GM21390 (cell line): ENCODE results near the gene CNTRL.
"Not testable (repeated sequence)": the region's sequence is repeated elsewhere in the genome, so short reads cannot be mapped to it uniquely, and the experiment has no call there.

Experiments
- ATAC-seq: cut with Tn5 transposase; IDR thresholded peaks from one replicate; pipeline ENCODE4 v1.9.1; 2021; ENCODE audit not compliant: unreplicated experiment

Gene CNTRL

DNA sequence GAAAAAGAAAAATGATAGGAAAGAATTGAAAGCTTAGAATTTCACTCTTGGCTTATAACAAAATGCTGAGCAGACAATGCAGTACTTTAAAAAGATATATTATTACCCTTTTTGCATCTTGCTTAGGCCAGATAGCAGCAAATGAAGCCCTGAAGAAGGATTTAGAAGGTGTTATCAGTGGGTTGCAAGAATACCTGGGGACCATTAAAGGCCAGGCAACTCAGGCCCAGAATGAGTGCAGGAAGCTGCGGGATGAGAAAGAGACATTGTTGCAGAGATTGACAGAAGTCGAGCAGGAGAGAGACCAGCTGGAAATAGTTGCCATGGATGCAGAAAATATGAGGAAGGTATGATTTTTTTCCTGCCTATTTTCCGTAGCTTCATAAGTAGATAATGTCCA lies 50.8 kb downstream of the CNTRL start:
- ATAC-seq = no peak

DNA sequence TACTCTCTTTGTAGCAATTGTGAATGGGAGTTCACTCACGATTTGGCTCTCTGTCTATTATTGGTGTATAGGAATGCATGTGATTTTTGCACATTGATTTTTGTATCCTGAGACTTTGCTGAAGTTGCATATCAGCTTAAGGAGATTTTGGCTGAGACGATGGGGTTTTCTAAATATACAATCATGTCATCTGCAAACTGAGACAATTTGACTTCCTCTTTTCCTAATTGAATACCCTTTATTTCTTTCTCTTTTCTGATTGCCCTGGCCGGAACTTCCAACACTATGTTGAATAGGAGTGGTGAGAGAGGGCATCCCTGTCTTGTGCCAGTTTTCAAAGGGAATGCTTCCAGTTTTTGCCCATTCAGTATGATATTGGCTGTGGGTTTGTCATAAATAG lies 54.6 kb downstream of the CNTRL start:
- ATAC-seq = not testable (repeated sequence)

DNA sequence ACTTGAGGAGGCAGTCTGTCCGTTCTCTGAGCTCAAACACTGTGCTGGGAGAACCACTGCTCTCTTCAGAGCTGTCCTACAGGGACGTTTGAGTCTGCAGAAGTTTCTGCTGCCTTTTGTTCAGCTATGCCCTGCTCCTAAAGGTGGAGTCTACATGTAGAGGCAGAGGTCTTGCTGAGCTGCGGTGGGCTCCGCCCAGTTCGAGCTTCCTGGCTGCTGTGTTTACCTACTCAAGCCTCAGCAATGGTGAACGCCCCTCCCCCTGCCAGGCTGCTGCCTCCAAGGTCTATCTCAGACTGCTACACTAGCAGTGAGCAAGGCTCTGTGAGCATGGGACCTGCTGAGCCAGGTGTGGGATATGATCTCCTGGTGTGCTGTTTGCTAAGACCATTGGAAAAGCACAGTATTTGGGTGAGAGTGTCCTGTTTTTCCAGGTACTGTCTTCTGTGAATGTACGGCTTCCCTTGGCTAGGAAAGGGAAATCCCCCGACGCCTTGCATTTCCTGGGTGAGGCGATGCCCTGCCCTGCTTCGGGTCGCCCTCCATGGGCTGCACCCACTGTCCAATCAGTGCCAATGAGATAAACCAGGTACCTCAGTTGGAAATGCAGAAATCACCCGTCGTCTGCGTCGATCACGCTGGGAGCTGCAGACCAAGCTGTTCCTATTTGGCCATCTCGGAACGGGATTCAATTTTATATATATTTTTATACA lies 58.5 kb downstream of the CNTRL start:
- ATAC-seq = no peak

DNA sequence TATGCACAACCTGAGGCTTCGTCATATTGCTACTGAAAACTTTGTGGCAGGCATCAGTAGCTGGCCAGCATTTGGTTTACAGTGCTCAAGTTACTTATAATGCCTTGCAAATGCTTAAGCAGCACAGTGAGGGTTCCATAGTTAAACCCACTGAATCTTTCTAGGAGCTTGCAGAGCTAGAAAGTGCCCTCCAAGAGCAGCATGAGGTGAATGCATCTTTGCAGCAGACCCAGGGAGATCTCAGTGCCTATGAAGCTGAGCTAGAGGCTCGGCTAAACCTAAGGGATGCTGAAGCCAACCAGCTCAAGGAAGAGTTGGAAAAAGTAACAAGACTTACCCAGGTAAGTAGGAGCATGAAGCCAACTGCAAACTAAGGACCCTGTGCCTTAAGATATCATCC lies 60.9 kb downstream of the CNTRL start:
- no peak for ATAC-seq

DNA sequence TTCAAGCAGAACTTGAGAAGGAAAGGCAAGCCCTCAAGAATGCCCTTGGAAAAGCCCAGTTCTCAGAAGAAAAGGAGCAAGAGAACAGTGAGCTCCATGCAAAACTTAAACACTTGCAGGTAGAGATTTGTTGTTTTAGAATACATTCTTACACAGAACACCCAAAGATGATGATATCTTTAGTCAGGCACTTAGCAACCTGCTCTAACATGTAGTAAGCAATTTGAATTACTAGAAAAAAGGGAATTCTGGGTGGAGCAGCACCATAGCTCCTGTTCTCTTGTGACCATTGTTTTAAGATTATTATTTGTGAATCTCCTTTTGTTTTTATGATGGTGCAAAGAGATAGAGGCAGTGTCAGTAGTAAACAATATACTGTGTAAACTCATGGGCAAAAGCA lies 63.8 kb downstream of the CNTRL start:
- ATAC-seq = no peak

DNA sequence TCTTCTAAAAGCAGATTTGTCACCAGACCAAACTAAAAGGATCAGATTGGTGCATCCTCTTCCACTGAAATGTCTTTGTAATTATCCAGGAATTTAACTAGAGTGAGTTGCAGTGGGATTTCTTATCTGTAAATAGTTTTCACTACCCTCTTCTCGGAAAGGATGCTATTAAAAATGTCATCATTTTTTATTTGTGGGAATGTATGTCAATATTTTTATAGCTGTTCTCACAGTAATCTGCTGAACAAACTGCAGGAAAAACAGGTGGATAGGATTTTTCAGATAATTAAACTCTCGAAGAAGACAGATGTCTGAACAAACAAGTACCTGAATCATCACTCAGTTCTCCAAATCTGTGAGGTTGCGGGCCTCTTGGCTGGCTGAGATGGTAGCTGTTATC lies 64.2 kb downstream of the CNTRL start:
- ATAC-seq = no peak

DNA sequence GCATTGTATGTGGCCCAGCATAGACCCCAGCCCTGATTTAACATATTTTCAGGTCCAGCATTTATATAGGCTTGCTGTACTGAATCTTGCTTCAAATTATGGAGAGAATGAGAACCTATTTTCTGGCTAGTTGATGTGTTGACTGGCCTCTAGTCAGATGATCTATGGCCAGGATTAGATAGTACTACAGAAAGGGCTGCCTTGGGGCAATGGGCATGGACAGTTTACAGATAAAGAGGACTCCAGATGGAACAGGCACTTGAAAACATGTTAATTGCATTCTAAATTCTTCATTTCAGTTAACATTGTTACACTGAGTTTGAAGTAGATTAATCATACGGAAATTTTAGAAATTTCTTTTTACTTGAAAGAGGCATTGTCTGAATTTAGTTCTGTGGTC lies 65.4 kb downstream of the CNTRL start:
- ATAC-seq = no peak

DNA sequence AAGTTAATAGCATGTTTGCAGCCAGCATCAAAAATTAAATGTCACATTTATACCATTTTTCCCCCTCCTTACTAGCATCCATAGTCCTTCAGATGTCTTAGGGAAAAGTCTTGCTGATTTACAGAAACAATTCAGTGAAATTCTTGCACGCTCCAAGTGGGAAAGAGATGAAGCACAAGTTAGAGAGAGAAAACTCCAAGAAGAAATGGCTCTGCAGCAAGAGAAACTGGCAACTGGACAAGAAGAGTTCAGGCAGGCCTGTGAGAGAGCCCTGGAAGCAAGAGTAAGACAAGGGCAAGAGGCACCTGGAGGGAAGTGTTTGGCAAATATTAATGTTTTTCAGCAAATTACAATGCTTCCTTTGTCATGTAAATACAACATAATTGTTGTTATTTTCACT lies 66.6 kb downstream of the CNTRL start:
- ATAC-seq = no peak

DNA sequence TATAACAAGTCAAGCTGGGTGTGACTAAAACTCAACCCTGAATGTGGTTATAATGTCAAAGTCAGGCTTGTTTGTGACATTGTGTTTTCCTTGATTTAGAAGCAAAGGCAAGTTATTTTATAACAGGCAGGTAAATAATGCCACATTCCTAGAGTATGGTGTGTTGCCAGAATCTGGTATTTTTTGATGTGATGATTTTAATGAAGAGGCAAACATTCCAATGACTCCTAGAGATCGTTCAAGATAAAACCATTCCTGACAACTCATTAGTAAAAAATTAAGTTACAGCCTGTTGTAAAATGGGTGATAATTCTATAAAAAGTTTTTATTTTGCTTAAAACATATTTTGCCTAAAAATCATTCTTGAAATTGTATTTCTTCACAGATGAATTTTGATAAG lies 67.0 kb downstream of the CNTRL start:
- no peak for ATAC-seq

DNA sequence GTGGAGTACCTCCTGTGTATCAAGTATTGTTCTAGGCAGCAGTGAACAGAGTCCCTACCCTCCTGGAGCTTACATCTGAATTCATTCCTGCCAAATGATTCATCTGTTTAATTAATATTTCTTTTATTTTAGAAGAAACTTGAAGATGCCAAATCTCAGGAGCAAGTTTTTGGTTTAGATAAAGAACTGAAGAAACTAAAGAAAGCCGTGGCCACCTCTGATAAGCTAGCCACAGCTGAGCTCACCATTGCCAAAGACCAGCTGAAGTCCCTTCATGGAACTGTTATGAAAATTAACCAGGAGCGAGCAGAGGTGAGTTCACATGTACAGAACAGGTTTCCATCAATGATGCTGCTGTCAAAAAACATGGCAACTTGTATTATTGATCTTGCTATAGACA lies 69.0 kb downstream of the CNTRL start:
- no peak for ATAC-seq

DNA sequence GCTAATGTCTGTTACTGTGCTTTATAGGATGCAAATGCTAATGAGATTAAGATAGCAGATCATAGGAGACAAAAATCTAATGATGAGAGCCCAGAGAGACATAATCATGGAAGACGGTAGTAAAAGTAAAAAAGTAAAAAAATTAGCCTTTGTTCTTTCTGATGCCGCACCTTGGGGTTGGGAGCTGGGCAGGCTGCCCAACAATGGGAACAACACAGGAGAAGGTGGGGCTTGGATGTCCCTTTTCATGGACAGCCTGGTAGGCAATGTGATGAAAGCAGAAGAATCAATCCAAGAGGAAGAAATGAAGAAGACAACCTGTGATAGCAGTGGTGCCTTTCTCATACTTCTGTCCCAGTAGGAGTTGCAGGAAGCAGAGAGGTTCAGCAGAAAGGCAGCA lies 69.7 kb downstream of the CNTRL start:
- no peak for ATAC-seq

DNA sequence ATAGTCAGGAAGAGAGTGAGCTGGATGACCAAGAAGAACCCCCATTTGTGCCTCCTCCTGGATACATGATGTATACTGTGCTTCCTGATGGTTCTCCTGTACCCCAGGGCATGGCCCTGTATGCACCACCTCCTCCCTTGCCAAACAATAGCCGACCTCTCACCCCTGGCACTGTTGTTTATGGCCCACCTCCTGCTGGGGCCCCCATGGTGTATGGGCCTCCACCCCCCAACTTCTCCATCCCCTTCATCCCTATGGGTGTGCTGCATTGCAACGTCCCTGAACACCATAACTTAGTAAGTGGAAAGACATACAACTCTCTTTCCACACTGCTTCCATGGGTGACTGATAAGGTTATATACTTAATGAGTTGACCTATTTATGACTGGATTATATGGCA lies 75.4 kb downstream of the CNTRL start:
- no peak for ATAC-seq

DNA sequence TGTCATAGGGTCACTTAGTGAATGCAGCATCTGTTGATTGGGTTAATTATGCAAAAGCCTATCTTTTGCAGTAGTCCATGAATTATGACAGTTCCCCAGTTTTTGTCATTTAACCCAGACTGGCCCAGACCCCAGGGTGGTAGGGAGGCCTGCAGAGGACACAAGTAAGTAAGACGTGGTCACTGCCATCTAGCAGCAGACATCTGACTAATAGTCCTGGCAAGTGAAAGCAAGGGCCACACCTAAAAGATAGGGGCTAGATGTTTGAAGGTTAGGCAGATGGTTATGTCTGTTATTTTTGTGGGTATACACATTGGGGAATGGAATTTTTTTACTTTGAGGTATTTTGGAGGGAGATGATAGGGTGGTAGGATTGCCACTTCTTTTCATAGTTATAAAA lies 78.9 kb downstream of the CNTRL start:
- no peak for ATAC-seq

DNA sequence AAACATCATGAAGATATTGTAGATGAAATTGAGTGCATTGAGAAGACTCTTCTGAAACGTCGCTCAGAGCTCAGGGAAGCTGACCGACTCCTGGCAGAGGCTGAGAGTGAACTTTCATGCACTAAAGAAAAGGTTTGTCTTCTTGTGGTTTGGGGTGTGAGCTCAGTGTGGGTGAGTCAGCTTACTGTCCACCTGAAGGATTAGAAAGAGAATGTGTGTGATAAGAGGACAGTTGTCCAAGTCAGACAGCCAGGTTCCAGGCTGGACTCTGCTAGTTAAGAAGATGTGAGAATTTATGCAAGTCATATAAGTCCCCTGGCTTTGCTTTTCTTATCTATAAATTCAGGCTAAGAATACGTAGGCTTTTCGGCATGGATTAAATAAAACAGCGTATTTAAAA lies 80.0 kb downstream of the CNTRL start:
- ATAC-seq = no peak

DNA sequence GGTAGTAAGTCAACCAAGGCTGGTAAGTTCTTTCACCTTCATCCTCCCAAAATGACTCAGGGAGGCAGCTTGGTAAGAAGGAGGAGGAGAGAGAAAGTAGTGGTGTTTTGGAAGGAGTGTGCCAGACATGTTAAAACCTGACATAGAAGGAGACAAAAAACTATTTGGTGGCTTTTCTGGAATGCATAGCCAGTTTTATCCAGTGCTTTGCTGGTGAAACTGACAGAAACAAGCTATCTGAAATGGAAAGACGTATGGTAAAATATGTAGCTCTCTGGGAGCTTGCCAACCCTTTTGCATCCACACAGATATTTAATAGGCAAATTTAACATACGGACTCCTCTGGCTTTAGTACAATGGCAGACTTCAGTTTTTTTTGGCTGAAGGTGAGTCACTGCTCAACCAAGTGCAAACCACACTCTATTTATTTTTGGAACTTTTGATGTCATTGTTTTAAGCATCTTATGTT lies 81.5 kb downstream of the CNTRL start:
- peak; percentile 82 for ATAC-seq

DNA sequence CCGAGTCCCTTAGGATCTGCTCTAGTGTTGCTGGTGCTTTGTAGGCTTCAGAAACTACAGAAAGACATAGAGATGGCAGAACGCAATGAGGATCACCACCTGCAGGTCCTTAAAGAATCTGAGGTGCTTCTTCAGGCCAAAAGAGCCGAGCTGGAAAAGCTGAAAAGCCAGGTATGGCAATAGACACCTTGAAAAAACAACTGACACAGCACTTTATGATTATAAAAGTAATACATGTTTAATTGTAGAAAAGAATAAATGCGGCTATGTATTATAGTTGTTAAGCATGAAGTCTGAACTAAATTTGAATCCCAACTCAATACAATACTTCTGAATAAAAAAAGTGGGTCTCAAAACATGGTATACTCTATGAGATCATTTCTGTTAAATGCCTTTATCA lies 83.2 kb downstream of the CNTRL start:
- no peak for ATAC-seq

DNA sequence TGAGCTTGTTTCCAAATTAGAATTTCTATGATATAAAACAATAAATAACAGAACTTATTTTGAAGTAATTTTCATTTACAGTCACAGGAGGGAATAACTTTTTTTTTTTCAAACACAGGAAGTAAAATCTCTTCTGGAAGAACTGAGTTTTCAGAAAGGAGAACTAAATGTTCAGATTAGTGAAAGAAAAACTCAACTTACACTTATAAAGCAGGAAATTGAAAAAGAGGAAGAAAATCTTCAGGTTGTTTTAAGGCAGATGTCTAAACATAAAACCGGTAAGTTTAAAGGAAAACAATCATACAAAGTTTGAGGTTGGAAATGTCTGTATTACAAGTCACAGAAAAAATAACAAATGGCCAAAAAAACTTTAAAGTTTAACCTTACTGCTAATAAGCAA lies 85.3 kb downstream of the CNTRL start:
- no peak for ATAC-seq

DNA sequence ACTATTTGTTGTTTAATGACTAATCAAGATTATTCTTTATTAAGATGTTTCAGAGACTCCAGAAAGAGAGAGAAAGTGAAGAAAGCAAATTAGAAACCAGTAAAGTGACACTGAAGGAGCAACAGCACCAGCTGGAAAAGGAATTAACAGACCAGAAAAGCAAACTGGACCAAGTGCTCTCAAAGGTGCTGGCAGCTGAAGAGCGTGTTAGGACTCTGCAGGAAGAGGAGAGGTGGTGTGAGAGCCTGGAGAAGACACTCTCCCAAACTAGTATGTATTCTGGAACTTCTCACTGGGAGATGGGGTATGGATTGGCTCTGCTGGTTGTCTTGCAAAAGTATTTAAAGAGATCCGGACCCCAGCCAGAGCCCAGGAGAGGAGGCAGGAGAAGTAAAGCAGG lies 93.3 kb downstream of the CNTRL start:
- ATAC-seq = no peak

DNA sequence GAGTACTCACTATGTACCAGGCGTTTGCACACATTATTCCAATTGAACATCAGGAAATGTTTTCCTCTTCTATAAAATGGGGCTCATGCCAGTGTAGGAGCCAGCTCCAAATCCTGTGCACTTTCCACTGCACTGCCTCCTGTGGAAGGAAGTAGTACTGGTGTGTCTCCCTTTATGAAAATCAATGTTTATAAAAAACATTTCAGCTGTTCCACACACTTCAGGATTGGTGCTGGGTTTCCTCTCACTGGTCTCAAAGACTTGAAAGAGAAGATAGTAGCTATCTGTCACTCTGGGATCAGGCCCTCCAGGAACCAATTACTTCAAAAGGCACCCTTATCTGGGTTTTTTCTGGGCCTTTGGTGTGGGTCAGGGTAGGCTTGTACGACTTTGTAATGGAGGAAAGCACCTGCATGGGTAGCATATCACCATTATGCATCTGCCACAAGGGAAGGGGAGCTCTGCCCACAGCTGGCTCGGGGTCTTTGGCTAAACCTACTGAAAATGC lies 94.4 kb downstream of the CNTRL start:
- ATAC-seq = no peak

DNA sequence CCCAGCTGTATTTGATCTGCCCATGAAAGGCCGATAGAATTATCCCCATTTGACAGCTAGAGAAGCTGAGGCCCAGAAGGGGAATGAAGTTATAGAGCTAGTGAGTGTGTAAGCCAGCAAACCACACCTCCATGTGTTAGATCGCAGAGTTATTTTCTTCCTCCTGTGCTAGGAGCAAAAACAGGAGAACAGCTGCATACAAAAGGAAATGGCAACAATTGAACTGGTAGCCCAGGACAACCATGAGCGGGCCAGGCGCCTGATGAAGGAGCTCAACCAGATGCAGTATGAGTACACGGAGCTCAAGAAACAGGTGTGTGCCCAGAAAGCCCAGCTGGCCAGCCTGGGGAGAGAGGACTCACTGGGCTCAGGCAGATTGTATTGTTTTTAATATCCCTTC lies 96.5 kb downstream of the CNTRL start:
- no peak for ATAC-seq

DNA sequence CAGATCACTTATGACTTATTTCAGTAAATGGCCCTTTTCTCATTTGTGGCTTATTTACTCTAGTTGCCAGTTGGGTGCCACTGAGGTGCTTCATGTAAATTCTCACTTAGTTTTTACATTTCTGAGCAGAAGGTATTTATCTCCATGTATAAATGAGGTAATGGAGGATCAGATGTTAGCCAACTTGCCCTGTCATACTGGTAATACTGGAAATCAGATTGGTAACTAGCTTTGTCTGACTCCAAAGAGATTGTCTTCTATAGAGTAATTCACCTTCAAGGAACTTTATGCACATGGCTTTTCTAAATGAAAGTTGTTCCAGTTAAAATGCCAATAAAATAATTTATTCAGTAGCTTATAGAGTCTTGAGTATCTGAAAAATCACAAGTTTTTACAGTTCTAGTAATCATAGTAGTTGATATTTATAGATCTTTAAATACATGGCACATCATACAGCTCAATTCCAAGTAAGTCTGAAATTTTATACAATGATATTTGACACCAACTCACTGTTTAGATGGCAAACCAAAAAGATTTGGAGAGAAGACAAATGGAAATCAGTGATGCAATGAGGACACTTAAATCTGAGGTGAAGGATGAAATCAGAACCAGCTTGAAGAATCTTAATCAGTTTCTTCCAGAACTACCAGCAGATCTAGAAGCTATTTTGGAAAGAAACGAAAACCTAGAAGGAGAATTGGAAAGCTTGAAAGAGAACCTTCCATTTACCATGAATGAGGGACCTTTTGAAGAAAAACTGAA lies 98.2 kb downstream of the CNTRL start:
- ATAC-seq = no peak

DNA sequence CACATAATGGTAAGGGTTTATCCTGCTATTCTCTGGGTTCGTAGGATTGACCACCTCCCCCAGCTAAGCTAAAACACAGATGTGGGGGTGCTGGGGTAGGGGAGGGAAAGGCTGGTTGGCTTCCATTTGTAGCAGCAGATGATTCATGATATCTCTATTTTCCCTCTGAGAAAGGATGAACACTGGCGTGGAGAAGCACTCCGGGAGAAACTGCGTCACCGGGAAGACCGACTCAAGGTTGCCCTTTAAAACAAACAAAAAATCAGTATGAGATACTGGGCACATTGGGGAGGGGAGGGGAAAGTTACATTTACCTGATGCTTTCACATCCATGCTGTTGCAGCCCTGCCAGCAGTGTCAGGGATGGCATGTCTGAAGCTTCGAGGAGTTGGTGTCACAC lies 98.7 kb downstream of the CNTRL start:
- no peak for ATAC-seq
